ENCODE measurements around the gene C9orf50. TPM values are rescaled to one million over a fixed set of nuclear protein-coding genes. Genes with fewer than 3 reads are reported as not detected.

The C9orf50 gene
- total RNA-seq, 3 donors from 2014 or later, result not detected

- Histone ChIP-seq H3K4me3 (peak overlapping the region; percentile 32), H3K36me3 (ENCODE audit: low read depth) (no peaks in the 10 kb centered on the region), H3K9me3 (no peaks in the 10 kb centered on the region), H3K4me1 (ENCODE audit: low read depth) (peaks cover 22% of the 10 kb centered on the region)
- TF ChIP-seq, protein P1, sequence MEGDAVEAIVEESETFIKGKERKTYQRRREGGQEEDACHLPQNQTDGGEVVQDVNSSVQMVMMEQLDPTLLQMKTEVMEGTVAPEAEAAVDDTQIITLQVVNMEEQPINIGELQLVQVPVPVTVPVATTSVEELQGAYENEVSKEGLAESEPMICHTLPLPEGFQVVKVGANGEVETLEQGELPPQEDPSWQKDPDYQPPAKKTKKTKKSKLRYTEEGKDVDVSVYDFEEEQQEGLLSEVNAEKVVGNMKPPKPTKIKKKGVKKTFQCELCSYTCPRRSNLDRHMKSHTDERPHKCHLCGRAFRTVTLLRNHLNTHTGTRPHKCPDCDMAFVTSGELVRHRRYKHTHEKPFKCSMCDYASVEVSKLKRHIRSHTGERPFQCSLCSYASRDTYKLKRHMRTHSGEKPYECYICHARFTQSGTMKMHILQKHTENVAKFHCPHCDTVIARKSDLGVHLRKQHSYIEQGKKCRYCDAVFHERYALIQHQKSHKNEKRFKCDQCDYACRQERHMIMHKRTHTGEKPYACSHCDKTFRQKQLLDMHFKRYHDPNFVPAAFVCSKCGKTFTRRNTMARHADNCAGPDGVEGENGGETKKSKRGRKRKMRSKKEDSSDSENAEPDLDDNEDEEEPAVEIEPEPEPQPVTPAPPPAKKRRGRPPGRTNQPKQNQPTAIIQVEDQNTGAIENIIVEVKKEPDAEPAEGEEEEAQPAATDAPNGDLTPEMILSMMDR (IDR thresholded peaks at IDR 0.05), result peak; percentile 95
- intact Hi-C loops (cut with DNase I, micrococcal nuclease), result loop anchor here (5.0 kb wide), 3 partner anchors 433 to 478 kb away; partner anchors contain the start of gene IER5L (in 1 of the 2)
- DNase-seq (peak; percentile 80 to 85 (median 84)), ATAC-seq (peak; percentile 73)
Observed at GRCh38 chr9:129610473-129611306, 10.2 kb downstream of the C9orf50 start.

- Histone ChIP-seq H3K4me3 (peak overlapping the region; percentile 32), H3K9me3 (no peaks in the 10 kb centered on the region), H3K36me3 (ENCODE audit: low read depth) (no peaks in the 10 kb centered on the region), H3K4me1 (ENCODE audit: low read depth) (peaks cover 22% of the 10 kb centered on the region)
- ATAC-seq, result no peak
- intact Hi-C loops (cut with DNase I, micrococcal nuclease), result loop anchor here (5.0 kb wide), 3 partner anchors 433 to 478 kb away; partner anchors contain the start of gene IER5L (in 1 of the 2)
- peak in 1 of 3 donors; percentile 41 for DNase-seq
- TF ChIP-seq, protein P1 (IDR thresholded peaks at IDR 0.05), result no peak
Observed at GRCh38 chr9:129610213-129610472, 10.8 kb downstream of the C9orf50 start.

- H3K4me1 ChIP-seq (ENCODE audit: low read depth), result peaks cover 22% of the 10 kb centered on the region
Observed at GRCh38 chr9:129609486-129610212, 11.3 kb downstream of the C9orf50 start.

DNA sequence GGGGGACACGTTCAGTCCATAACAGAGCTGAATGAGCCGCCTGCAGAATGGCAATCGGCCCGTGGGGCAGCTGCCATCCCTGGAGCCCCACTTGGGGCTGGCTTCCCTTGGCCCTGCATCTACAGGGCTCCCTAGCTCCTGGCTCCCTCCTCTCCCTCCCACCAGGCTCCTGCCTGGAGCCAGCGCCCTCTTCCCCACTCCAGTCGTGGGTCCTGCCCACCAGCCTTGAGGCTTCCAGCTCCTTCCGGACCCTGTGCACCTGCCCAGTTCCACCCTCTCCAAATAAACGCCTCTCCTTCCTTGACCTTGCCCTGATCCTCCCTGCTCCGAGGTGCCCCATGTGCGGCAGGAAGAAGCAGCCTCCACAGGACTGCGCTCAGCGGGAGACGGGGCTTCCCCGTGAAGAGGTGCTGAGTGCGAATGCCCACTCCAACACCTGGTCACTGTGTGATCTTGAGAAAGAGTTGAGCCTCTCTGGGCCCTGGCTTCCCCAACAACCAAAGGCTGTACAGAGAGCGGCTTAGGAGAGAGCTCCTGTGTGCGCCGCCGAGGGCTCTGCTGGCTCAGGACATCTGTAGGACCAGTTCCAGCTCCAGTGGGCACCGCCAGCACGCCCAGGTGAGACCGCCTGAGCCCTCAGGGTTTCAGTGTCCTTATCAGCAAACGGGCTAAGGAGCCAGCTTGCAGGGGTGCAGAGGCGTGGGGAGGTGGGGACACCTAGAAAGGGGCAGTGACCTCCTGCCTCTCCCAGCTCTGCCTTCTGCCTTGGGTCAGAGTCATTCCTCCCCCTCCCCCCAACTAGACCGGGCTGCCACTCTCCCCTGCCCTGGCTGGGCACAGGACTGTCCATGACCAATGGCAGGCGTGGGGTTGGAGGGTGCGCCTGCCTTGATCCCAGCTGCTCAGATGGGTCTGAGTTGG, 12.1 kb downstream of the C9orf50 start:
- ATAC-seq (peak; percentile 43), DNase-seq (peak in 2 of 3 donors; percentile 52 to 73)
- Histone ChIP-seq H3K9me3 (no peaks in the 10 kb centered on the region), H3K4me1 (ENCODE audit: low read depth) (peaks cover 22% of the 10 kb centered on the region), H3K36me3 (ENCODE audit: low read depth) (no peaks in the 10 kb centered on the region), H3K4me3 (no peak overlapping the region)
- TF ChIP-seq, protein P1 (IDR thresholded peaks at IDR 0.05), result no peak
- intact Hi-C loops (cut with DNase I, micrococcal nuclease), result loop anchor here in 1 of 2 donors (10.0 kb wide), 1 partner anchor 124 kb away; no protein-coding TSS in a partner anchor

More at GRCh38 chr9:129609486-129610212, 11.3 kb downstream of the C9orf50 start:
- ATAC-seq (peak; percentile 56), DNase-seq (peak; percentile 73 to 84 (median 77))
- no peaks in the 10 kb centered on the region for H3K9me3 ChIP-seq
- no peak overlapping the region for H3K4me3 ChIP-seq
- intact Hi-C loops (cut with DNase I, micrococcal nuclease), result loop anchor here (5.0 to 10.0 kb wide), 4 partner anchors 125 to 477 kb away; partner anchors contain the start of gene IER5L (in 1 of the 2)
- TF ChIP-seq, protein P1 (IDR thresholded peaks at IDR 0.05), result no peak
- no peaks in the 10 kb centered on the region for H3K36me3 ChIP-seq (ENCODE audit: low read depth)

GRCh38 chr9:129607027-129607387, 13.9 kb downstream of the C9orf50 start:
- H3K4me3 ChIP-seq, result no peak overlapping the region
- ATAC-seq (no peak), DNase-seq (peak in 1 of 3 donors; percentile 46)
- peaks cover 22% of the 10 kb centered on the region for H3K4me1 ChIP-seq (ENCODE audit: low read depth)
- intact Hi-C loops (cut with DNase I, micrococcal nuclease), result loop anchor here in 1 of 2 donors (10.0 kb wide), 1 partner anchor 122 kb away; no protein-coding TSS in a partner anchor
- TF ChIP-seq, protein P1 (IDR thresholded peaks at IDR 0.05), result no peak
- H3K36me3 ChIP-seq (ENCODE audit: low read depth), result no peaks in the 10 kb centered on the region
- H3K9me3 ChIP-seq, result no peaks in the 10 kb centered on the region

Measured in mucosa of descending colon (tissue), 3 donors.